NCI-H128 (cell line): ENCODE measurements around the gene PRDM16.

Experiments used
- DNase-seq: peaks from one replicate; lab custom pipeline; 2025; ENCODE audit not compliant: unreplicated experiment; lab: John Stamatoyannopoulos, UW

PRDM16 gene

DNA sequence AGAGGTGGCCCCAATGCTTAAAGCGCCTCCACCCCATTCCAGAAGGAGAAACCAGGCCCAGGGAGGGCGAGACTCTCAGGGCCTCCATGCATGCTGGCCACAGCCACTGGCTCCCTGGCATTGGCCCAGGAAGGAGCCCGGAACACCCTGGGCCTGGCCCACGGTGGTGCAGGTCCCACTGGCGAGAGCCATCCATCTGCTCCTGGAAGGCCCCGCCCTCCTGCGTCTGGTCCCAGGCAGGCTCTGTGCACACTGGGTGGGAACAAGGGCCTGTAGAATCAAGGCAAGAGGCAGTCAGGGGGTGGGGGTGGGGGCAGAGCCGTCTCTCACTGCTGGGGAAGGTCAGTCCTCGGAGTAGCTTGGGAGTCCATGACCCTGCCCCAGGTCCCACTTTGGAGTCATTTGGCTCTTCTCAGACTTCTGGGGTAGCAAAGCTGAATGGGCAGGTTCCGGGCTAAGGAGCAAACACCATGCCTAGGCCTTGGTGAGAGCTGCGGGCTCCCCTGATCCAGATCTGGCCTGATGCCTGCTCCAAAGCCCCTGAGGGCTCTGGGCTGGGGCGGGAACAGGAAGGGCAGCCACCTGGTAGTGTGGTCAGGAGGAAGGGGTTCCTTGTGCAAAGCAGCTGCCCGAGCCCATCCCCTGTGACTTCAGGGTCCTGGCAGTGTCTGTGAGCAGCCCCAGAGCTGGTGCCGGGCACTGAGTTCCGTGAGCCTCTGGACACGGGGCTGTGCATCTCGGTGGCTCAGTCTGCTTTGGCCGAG, 278.4 kb downstream of the PRDM16 start:
- DNase-seq = no peak

- no peak for DNase-seq
Measured at GRCh38 chr1:3348196-3348865, 279.3 kb downstream of the PRDM16 start.

DNA sequence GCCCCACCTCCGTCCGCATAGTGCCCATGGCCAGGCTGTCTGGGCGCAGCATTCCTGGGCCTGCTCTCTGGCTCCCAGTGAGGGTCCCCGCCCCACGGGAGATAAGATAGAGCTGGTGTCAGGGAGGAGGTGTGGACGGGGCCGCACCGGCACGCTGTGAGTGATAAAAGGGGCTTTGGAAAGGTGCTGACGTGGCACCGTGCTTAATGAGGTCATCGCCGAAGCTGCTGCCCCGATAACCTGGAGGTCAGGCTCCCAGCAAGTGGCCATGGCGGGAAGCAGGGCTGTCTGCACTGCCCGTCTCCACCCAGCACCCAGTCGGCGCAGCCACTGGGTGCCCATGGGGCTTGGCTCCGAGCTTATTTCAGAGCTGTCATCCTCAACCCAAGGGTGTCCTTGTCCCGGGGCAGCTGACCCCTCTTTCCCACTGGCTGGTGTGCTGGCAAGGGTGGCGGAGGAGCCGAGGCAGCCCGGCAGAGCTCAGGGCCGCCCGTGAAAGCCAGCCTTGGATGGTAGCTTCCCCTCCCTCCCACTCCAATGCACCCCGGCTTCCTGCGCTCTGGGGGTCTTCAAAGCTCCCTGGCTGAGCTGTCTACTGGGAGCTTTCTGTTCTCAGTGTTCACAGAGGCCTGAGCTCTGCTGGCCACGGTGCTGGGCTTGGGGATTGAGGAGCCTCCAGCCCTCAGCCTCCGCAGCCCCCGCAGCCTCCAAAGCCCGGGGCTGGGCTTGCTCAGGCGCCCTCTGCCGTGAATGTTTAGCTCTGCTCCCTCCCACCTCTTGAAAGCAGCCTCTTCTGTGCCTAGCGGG, 280.4 kb downstream of the PRDM16 start:
- no peak for DNase-seq

GRCh38 chr1:3349968-3350299, 280.9 kb downstream of the PRDM16 start:
- DNase-seq = no peak

DNA sequence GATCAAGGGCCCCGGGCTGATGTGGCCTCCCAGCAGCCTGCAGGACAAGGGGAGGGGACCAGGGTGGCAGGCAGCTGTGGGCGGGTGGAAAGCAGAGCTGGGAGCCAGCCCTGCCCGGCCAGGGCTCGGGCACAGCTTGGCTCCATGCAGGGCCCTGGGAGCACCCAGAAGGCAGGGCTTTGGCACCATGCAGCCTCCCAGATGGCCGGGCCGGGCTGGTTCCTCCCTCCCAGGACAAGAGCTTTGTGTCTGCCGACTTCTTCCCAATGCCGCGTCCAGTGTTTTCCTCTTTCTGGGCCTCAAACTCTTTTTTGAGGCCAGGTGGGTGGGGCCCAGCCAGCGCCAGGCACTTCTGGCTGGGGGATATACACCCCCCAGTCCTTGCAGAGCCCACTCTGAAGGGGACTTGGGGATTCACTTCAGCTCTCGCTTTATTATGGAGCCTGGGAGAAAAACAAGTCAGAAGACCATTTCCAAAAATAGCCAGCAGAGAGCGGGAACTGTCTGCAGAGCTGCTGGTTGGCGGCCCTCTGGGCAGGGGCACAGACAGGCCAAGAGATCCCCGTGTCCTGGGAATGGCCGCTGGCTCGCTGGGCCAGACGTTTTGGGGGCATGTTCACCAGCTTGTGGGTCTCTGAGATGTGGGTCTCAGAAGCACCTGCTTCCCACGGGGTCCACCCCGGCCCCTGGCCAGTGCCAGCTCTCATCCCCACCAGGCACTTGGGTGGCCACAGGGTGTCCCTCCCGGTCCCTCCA, 281.7 kb downstream of the PRDM16 start:
- no peak for DNase-seq

- no peak for DNase-seq
Measured at GRCh38 chr1:3351449-3352298, 282.7 kb downstream of the PRDM16 start.

DNA sequence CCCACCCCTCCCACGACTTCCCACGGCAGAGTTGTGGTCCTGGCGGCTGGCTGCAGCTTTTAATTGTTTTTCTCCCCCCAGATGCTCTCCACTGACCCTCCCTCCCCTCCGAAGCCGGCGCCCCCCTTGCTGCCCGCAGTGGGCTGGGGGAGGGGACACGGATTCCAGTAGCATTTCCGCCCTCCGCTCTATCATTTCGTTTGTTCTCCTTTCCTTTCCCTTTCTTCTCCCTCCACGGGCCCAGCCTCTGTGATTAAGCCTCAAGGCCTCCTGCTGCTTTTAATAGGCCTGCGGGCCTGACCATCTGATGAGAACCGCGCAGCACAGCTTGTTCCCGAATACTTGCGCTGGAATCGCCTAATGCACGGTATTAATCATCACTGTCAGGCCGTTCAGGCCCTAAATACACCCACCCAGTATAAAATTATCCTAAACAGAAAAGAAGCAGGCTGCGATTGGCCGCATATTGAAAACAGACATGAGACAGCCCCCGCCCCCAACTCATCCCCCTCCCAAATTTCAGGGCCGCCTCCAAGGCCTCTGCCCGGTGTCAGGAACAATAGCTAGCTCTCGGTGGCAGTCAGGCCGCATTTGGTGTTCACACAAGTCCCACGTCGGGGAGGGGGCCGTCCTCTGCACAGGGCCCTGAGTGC, 283.4 kb downstream of the PRDM16 start:
- DNase-seq = no peak

DNA sequence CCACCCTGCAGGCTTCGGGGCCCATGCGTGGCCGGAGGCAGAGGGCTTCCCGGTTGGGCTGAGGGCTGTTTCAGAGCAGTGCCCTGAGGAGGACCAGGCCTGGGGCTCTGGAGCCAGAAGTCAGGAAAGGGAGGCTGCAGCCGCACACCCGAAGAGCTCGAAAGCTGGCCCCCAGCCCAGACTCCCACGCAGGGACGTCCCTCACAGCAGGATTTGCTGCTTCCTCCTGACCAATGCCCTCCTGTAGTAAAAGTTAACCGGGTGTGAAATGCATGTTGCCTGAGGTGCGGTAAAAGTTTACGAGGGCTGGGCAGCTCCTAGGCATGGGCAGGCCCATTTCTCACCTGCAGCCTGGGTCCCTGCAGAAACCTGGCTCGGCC, 283.9 kb downstream of the PRDM16 start:
- no peak for DNase-seq

DNA sequence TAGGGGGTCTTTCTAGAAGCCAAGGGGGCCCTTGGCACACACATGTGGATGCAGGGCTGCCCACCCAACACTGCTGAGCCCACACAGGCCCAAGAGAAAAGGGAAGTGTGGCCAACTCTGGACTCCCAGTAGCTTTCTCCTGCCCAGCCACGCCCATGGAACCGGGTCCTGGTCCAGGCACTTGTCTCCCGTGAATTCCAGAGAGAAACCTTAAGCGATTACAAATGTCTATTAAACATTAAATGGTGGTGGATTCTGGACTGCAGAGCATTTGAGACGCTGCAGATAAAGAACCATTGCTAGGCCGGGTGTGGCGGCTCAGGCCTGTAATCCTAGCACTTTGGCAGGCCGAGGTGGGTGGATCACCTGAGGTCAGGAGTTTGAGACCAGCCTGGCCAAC, 284.9 kb downstream of the PRDM16 start:
- no peak for DNase-seq

- DNase-seq = no peak
Measured at GRCh38 chr1:3355089-3355488, 286.1 kb downstream of the PRDM16 start.

GRCh38 chr1:3355894-3356826, 287.2 kb downstream of the PRDM16 start:
- no peak for DNase-seq

- no peak for DNase-seq
Measured at GRCh38 chr1:3356827-3357460, 287.9 kb downstream of the PRDM16 start.

DNA sequence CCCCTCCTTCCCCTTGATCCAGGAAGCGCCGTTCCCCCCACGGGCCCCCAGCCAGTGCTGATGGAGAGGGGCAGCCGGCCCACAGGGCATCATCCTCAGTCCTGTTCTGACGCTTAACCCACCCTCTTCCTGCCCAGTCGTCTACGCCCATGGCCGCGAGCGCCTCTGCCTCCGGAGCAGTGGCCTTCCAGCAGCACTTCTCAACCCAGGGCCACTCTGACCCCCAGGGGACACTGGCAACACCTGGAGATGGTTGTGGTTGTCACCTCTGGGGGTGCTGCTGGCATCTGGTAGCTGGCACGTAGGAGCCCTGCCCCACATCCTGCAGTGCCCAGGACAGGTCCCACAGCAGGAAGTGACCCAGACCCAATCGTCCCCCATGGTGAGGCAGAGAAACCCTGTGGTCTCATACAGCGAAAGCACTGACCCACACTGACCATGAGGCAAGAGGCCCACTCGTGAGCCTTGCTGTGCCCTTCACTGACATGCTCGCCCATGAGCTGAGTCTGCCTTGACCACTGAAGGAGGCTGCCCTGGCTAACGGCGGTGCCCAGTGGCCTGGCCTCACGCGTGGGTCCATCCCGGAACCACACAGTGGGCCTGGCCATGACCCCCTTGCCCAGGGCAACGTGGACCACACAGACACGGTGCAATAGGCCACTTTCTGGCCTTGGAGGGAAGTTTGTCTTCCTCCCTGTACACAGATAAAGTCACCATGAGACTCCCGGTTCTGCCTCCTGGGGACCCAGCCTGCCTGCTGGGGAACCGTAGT, 288.7 kb downstream of the PRDM16 start:
- DNase-seq = no peak

- DNase-seq = peak; percentile 12
Measured at GRCh38 chr1:3359351-3359750, 290.3 kb downstream of the PRDM16 start.

DNA sequence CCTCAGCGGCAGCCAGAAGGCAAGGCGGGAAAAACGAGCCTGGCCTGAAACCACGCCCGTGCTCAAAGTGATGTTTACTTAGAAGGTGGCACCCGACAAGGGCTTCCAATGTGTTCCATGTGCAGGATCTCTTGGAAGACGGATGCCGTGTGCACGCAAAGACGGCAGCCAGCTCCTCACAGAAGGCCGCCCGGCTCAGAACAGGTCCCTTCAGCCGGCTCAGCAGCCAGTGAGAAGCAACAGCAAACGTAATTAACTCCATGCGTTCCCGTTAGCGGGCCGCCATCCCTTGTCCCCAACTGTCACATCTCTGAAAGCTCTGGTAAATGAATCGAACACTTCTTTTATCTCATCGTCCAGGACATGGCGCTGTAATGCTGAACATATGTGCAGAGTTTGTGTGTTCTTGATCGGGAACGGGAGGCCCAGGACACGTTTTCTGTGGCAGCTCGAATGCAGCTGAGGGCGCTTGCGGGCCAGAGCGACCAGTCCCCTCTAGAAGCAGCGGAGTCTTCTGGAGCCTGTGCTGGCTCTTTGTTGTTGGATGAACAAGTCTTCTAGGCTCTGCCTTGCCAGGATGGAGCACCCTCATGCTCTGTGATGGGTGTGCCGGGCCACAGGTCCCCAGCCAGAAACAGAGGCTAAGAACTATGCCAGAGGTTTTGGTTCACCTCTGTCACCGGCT, 290.9 kb downstream of the PRDM16 start:
- DNase-seq = no peak

DNA sequence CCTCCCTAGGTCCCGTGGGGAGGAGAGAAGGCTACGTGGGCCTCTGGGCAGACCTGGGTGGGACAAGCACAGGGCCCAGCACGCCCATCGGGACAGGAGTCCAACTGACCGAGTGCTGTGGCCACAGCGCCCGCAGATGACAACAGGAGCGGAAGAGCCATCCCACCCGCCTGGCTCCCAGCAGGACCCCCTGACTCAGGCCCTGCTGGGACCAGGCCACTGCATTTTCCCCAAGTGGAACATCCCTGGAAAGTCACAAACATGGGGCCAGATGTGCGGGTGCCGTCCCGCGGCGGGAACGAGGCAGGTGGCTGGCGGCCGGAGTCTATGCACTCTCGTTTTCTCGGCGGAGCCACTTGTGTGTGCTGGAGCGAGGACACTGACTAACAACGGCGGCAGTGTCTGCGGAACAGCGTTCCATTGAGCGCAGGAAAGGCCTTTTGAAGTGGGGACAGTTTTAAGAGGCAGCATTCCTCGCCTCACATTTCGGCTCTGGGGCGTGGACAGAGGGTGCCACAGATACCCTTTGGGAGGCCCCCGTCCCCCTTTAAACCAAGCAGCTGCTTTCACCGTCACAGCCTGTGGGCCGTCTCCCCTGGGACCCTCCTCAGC, 291.7 kb downstream of the PRDM16 start:
- no peak for DNase-seq

- DNase-seq = no peak
Measured at GRCh38 chr1:3363023-3363422, 294.0 kb downstream of the PRDM16 start.
